HepG2 (cell line): ENCODE measurements around the gene ELMO2. TPM values are rescaled to one million over a fixed set of nuclear protein-coding genes. Genes with fewer than 3 reads are reported as not detected.
A peak's percentile ranks its signal among the peaks of the same experiment; 100 is the strongest.

Source experiments
- ATAC-seq: fragments of 200-7000 bp; cut with Tn5 transposase; 3 replicates; pipeline ENCODE4 v1.9.1; 2020; ENCODE audit warnings: mild to moderate bottlenecking, moderate library complexity
- BruUV-seq: library from RNA; stranded (reverse); fragments of 400-500 nt; replicated peaks from 2 replicates; lab custom pipeline; 2021; lab: Mats Ljungman, UMichigan
- CTCF ChIA-PET: fragments of 300-600 bp; formaldehyde crosslinking; extraction: SDS; loops from one replicate; lab custom pipeline; 2021; ENCODE audit warnings: low total read pairs, inconsistent platforms, low intra/inter-chr PET ratio; lab: Yijun Ruan, JAX
- POLR2A ChIA-PET: fragments of 350-600 bp; sonication (Branson Sonifier 250); formaldehyde crosslinking; loops from one replicate; lab custom pipeline; 2020; ENCODE audit warnings: antibody characterized with exemption, inconsistent platforms; lab: Yijun Ruan, JAX
- DNase-seq: peaks from one replicate; pipeline ENCODE4 v3.0.0-alpha.2; 2015; ENCODE audit warnings: low spot score
- FAIRE-seq: peaks from 3 replicates; lab custom pipeline; 2011; peaks lifted over from hg19 to GRCh38; lab: Jason Lieb, UNC
- H2AFZ ChIP-seq: one replicate; pipeline ENCODE4 v1.6.1; 2011; ENCODE audit warnings: low read length, inconsistent platforms
- H3K27ac ChIP-seq: fragments of 300-600 bp; 3 replicates; pipeline ENCODE4 v1.8.0; 2011; ENCODE audit warnings: mixed run types, mild to moderate bottlenecking, mixed read lengths, low read length, inconsistent platforms; ENCODE audit not compliant: insufficient read depth; ENCODE audit errors: extremely low read length
- H3K27me3 ChIP-seq, 2 experiments: fragments of 200-600 bp in 1 of 2; 2 replicates in 1 of 2; 3 replicates in 1 of 2; pipeline versions ENCODE4 v1.6.0 to v1.8.0; 2011; ENCODE audit warnings: low read length in 2 of 2, mild to moderate bottlenecking in 2 of 2, moderate library complexity in 2 of 2, inconsistent platforms in 1 of 2; ENCODE audit not compliant: insufficient read depth in 2 of 2, control insufficient read depth in 1 of 2
- H3K36me3 ChIP-seq, 2 experiments: fragments of 200-600 bp in 1 of 2; replicated peaks in 1 of 2; 2 replicates in 1 of 2; 3 replicates in 1 of 2; pipeline versions ENCODE4 v1.5.1 to v1.8.0; 2011; ENCODE audit warnings: low read length in 2 of 2, inconsistent platforms in 1 of 2; ENCODE audit not compliant: insufficient read depth in 2 of 2, control insufficient read depth in 1 of 2
- H3K4me1 ChIP-seq: 2 replicates; pipeline ENCODE4 v1.5.1; 2012; ENCODE audit warnings: low read length, inconsistent platforms; ENCODE audit not compliant: insufficient read depth
- H3K4me2 ChIP-seq: 2 replicates; pipeline ENCODE4 v1.6.0; 2011; ENCODE audit warnings: low read depth, low read length, inconsistent platforms
- H3K4me3 ChIP-seq, 3 experiments: fragments of 200-600 bp in 1 of 3; sonication (generic), shearing (Covaris generic) in 1 of 3; replicated peaks in 1 of 3; 2 replicates each; pipeline ENCODE4 v1.5.1; 2011 to 2016; ENCODE audit warnings: low read length in 3 of 3, inconsistent platforms in 2 of 3, low read depth in 2 of 3, mild to moderate bottlenecking in 2 of 3, control low read depth in 1 of 3, mixed read lengths in 1 of 3; ENCODE audit not compliant: insufficient read depth in 1 of 3
- H3K79me2 ChIP-seq: one replicate; pipeline ENCODE4 v1.6.1; 2011; ENCODE audit warnings: low read length, inconsistent platforms; ENCODE audit not compliant: insufficient read depth
- H3K9ac ChIP-seq: 2 replicates; pipeline ENCODE4 v1.6.0; 2011; ENCODE audit warnings: mild to moderate bottlenecking, low read depth, low read length, inconsistent platforms; ENCODE audit not compliant: insufficient read depth
- H3K9me3 ChIP-seq: 2 replicates; pipeline ENCODE4 v1.5.1; 2012; ENCODE audit warnings: mild to moderate bottlenecking, low read length
- H4K20me1 ChIP-seq: 2 replicates; pipeline ENCODE4 v1.6.0; 2011; ENCODE audit warnings: inconsistent platforms, mild to moderate bottlenecking, low read length, moderate library complexity; ENCODE audit not compliant: insufficient read depth
- NFKBIZ ChIP-seq: IDR thresholded peaks from 2 replicates; pipeline ENCODE4 v1.6.1; 2018; ENCODE audit warnings: missing genetic modification reagents, missing compliant biosample characterization
- RBAK ChIP-seq: sonication (generic); formaldehyde crosslinking; IDR thresholded peaks from 2 replicates; pipeline ENCODE4 v1.5.1; 2020; ENCODE audit warnings: mild to moderate bottlenecking, missing genetic modification reagents
- ZNF709 ChIP-seq: sonication (generic); formaldehyde crosslinking; IDR thresholded peaks from 2 replicates; pipeline ENCODE4 v1.5.0; 2020; ENCODE audit warnings: mild to moderate bottlenecking, missing genetic modification reagents
- WGBS: methylation state at CpG from one replicate; pipeline ENCODE4 v1.1.6; 2017; ENCODE audit warnings: low lambda C conversion rate; 5-methylcytosine and 5-hydroxymethylcytosine counted together
- in situ Hi-C: cut with HindIII; loops from 2 replicates; pipeline ENCODE4 v1.10.0; 2017; ENCODE audit warnings: low pct_unique_long_range_greater_than_20kb; ENCODE audit not compliant: extremely low pct_ligation_motif_present
- intact Hi-C: fragments of 100-400 bp; cut with micrococcal nuclease; formaldehyde crosslinking; loops from one replicate; pipeline ENCODE4 v1.10.0; 2022; ENCODE audit not compliant: unreplicated experiment
- polyA plus RNA-seq, 8 experiments: library from polyadenylated mRNA; depleted of rRNA in 3 of 8; stranded (reverse) in 7 of 8; unstranded in 1 of 8; fragments of >200 nt; fragmentation: Illumina TruSeq in 4 of 8; extraction: Trizol in 4 of 8; gene quantifications; 2 replicates each; pipeline versions ENCODE4 v1.2.1 to v1.2.3, GENCODE V29; 2011 to 2016; ENCODE audit warnings: low read depth in 4 of 8, missing spikeins in 1 of 8, mixed read lengths in 1 of 8; ENCODE audit not compliant: insufficient read depth in 1 of 8
- total RNA-seq, 5 experiments: library from RNA; depleted of rRNA; stranded (reverse); fragments of >200 nt; fragmentation: Illumina TruSeq; extraction: Trizol; gene quantifications; 2 replicates each; pipeline ENCODE4 v1.2.3, GENCODE V29; 2016; ENCODE audit warnings: low read depth in 1 of 5
- TF ChIP-seq, protein P1 (sequence below): sonication (generic); formaldehyde crosslinking; IDR thresholded peaks from 2 replicates; pipeline ENCODE4 v1.9.0; 2022; ENCODE audit warnings: missing genetic modification reagents, mild to moderate bottlenecking, borderline replicate concordance
- TF ChIP-seq, protein P2 (sequence below): sonication (generic); formaldehyde crosslinking; IDR thresholded peaks from 2 replicates; pipeline ENCODE4; 2020; ENCODE audit warnings: missing genetic modification reagents, mild to moderate bottlenecking, borderline replicate concordance
- TF ChIP-seq, protein P3 (sequence below): sonication (generic); formaldehyde crosslinking; IDR thresholded peaks from one replicate; pipeline ENCODE4 v1.5.1; 2020; ENCODE audit warnings: mild to moderate bottlenecking, missing genetic modification reagents; ENCODE audit errors: not compliant biosample characterization
- TF ChIP-seq, protein P4 (sequence below): sonication (generic); formaldehyde crosslinking; IDR thresholded peaks from 2 replicates; pipeline ENCODE4 v1.8.0; 2022; ENCODE audit warnings: mild to moderate bottlenecking, missing genetic modification reagents, moderate library complexity

Gene ELMO2
- total and polyA plus RNA-seq, 2 of the 13 experiments (the other 11 are each of a cell fraction or from before 2014, with no cell fraction given): 30.6 to 35.7 TPM

- no peak for FAIRE-seq
- WGBS: 98% methylated on average over 2 of the region's 2 CpGs
Observed at GRCh38 chr20:46361811-46362210, 44.6 kb downstream of the ELMO2 start.

More at GRCh38 chr20:46361811-46362210, 44.6 kb downstream of the ELMO2 start:
- Histone ChIP-seq H3K27ac (no peak overlapping the region), H3K79me2 (peaks cover 24% of the 10 kb centered on the region), H3K27me3 (no peaks in the 10 kb centered on the region; a peak in 1 of 5 replicates), H3K4me3 (no peak overlapping the region), H3K9ac (no peak overlapping the region), H2AFZ (no peak overlapping the region), H3K36me3 (peaks cover 17 to 24% of the 10 kb centered on the region in 2 experiments), H3K4me2 (peak overlapping the region; percentile 13; the same call in 1 of the 2 replicates)
- no peak for DNase-seq
- POLR2A ChIA-PET: interaction anchor here (1.1 kb wide), 1 partner anchor 12 kb away, joined by 3 read pairs; no protein-coding TSS in a partner anchor
- no TSS peak for BruUV-seq
- no peak for ATAC-seq
- intact Hi-C loops (no loop called here), in situ Hi-C loops (loop anchor here (25.0 kb wide), 1 partner anchor 575 kb away; the partner anchor contains the start of genes DNTTIP1 and WFDC3)
- TF ChIP-seq, protein P1, sequence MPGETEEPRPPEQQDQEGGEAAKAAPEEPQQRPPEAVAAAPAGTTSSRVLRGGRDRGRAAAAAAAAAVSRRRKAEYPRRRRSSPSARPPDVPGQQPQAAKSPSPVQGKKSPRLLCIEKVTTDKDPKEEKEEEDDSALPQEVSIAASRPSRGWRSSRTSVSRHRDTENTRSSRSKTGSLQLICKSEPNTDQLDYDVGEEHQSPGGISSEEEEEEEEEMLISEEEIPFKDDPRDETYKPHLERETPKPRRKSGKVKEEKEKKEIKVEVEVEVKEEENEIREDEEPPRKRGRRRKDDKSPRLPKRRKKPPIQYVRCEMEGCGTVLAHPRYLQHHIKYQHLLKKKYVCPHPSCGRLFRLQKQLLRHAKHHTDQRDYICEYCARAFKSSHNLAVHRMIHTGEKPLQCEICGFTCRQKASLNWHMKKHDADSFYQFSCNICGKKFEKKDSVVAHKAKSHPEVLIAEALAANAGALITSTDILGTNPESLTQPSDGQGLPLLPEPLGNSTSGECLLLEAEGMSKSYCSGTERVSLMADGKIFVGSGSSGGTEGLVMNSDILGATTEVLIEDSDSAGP (CRISPR knock-in tag): no peak
- TF ChIP-seq, protein P2, sequence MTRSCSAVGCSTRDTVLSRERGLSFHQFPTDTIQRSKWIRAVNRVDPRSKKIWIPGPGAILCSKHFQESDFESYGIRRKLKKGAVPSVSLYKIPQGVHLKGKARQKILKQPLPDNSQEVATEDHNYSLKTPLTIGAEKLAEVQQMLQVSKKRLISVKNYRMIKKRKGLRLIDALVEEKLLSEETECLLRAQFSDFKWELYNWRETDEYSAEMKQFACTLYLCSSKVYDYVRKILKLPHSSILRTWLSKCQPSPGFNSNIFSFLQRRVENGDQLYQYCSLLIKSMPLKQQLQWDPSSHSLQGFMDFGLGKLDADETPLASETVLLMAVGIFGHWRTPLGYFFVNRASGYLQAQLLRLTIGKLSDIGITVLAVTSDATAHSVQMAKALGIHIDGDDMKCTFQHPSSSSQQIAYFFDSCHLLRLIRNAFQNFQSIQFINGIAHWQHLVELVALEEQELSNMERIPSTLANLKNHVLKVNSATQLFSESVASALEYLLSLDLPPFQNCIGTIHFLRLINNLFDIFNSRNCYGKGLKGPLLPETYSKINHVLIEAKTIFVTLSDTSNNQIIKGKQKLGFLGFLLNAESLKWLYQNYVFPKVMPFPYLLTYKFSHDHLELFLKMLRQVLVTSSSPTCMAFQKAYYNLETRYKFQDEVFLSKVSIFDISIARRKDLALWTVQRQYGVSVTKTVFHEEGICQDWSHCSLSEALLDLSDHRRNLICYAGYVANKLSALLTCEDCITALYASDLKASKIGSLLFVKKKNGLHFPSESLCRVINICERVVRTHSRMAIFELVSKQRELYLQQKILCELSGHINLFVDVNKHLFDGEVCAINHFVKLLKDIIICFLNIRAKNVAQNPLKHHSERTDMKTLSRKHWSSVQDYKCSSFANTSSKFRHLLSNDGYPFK (CRISPR knock-in tag): no peak
- TF ChIP-seq NFKBIZ (CRISPR knock-in tag) (no peak), ZNF709 (no peak), RBAK (CRISPR knock-in tag) (no peak)
- TF ChIP-seq, protein P3, sequence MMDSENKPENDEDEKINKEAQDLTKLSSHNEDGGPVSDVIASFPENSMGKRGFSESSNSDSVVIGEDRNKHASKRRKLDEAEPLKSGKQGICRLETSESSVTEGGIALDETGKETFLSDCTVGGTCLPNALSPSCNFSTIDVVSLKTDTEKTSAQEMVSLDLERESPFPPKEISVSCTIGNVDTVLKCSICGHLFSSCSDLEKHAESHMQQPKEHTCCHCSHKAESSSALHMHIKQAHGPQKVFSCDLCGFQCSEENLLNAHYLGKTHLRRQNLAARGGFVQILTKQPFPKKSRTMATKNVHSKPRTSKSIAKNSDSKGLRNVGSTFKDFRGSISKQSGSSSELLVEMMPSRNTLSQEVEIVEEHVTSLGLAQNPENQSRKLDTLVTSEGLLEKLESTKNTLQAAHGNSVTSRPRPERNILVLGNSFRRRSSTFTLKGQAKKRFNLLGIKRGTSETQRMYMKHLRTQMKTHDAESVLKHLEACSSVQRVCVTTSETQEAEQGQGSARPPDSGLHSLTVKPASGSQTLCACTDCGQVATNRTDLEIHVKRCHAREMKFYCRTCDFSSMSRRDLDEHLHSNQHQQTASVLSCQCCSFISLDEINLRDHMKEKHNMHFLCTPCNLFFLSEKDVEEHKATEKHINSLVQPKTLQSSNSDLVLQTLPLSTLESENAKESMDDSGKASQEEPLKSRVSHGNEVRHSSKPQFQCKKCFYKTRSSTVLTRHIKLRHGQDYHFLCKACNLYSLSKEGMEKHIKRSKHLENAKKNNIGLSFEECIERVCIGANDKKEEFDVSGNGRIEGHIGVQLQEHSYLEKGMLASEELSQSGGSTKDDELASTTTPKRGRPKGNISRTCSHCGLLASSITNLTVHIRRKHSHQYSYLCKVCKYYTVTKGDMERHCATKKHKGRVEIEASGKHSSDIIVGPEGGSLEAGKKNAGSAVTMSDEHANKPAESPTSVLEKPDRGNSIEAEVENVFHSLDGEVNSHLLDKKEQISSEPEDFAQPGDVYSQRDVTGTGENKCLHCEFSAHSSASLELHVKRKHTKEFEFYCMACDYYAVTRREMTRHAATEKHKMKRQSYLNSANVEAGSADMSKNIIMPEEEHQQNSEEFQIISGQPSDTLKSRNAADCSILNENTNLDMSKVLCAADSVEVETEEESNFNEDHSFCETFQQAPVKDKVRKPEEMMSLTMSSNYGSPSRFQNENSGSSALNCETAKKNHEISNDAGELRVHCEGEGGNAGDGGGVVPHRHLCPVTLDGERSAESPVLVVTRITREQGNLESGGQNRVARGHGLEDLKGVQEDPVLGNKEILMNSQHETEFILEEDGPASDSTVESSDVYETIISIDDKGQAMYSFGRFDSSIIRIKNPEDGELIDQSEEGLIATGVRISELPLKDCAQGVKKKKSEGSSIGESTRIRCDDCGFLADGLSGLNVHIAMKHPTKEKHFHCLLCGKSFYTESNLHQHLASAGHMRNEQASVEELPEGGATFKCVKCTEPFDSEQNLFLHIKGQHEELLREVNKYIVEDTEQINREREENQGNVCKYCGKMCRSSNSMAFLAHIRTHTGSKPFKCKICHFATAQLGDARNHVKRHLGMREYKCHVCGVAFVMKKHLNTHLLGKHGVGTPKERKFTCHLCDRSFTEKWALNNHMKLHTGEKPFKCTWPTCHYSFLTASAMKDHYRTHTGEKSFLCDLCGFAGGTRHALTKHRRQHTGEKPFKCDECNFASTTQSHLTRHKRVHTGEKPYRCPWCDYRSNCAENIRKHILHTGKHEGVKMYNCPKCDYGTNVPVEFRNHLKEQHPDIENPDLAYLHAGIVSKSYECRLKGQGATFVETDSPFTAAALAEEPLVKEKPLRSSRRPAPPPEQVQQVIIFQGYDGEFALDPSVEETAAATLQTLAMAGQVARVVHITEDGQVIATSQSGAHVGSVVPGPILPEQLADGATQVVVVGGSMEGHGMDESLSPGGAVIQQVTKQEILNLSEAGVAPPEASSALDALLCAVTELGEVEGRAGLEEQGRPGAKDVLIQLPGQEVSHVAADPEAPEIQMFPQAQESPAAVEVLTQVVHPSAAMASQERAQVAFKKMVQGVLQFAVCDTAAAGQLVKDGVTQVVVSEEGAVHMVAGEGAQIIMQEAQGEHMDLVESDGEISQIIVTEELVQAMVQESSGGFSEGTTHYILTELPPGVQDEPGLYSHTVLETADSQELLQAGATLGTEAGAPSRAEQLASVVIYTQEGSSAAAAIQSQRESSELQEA (CRISPR knock-in tag): peak; percentile 1
- TF ChIP-seq, protein P4, sequence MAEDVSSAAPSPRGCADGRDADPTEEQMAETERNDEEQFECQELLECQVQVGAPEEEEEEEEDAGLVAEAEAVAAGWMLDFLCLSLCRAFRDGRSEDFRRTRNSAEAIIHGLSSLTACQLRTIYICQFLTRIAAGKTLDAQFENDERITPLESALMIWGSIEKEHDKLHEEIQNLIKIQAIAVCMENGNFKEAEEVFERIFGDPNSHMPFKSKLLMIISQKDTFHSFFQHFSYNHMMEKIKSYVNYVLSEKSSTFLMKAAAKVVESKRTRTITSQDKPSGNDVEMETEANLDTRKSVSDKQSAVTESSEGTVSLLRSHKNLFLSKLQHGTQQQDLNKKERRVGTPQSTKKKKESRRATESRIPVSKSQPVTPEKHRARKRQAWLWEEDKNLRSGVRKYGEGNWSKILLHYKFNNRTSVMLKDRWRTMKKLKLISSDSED (CRISPR knock-in tag): no peak
- TF ChIP-seq, all 625 proteins: peak for 1
- H3K9me3 ChIP-seq: no peaks in the 10 kb centered on the region
- peaks cover 10% of the 10 kb centered on the region for H4K20me1 ChIP-seq
- CTCF ChIA-PET: no interaction called here
- H3K4me1 ChIP-seq: peaks cover 31% of the 10 kb centered on the region
